K562 (cell line): ENCODE data around the gene ZNF74. TPM values are rescaled to one million over a fixed set of nuclear protein-coding genes. Genes with fewer than 3 reads are reported as not detected.

Experiments
- ARID3A ChIP-seq: IDR thresholded peaks from 2 replicates; pipeline ENCODE4 v1.6.1; 2012; ENCODE audit warnings: low read depth, low read length, improper control_type of control experiment, borderline replicate concordance
- CBX3 ChIP-seq, 2 experiments: IDR thresholded peaks; 1 replicate in 1 of 2; 2 replicates in 1 of 2; pipeline ENCODE4 v1.6.1; 2012; ENCODE audit warnings: inconsistent platforms in 2 of 2, low read length in 2 of 2, borderline replicate concordance in 1 of 2, control low read depth in 1 of 2
- GTF2B ChIP-seq: IDR thresholded peaks from 2 replicates; pipeline ENCODE4 v1.6.1; 2011; ENCODE audit not compliant: insufficient read length; ENCODE audit errors: extremely low read depth
- HMG20B ChIP-seq: fragments of 250-450 bp; sonication (Bioruptor Pico); IDR thresholded peaks from 2 replicates; pipeline ENCODE4 v1.5.0; 2021; ENCODE audit warnings: mild to moderate bottlenecking
- IFI16 ChIP-seq: fragments of 250-450 bp; sonication (Bioruptor Pico); IDR thresholded peaks from 2 replicates; pipeline ENCODE4 v2.1.2; 2022; ENCODE audit warnings: mild to moderate bottlenecking, inconsistent platforms
- LCOR ChIP-seq: sonication (generic); formaldehyde crosslinking; IDR thresholded peaks from 2 replicates; pipeline ENCODE4 v1.8.0; 2022; ENCODE audit warnings: mild to moderate bottlenecking, missing genetic modification reagents
- PATZ1 ChIP-seq: fragments of 250-450 bp; sonication (Bioruptor Pico); IDR thresholded peaks from 2 replicates; pipeline ENCODE4 v1.5.0; 2020; ENCODE audit warnings: mild to moderate bottlenecking, borderline replicate concordance
- POLR2AphosphoS5 ChIP-seq: IDR thresholded peaks from 2 replicates; pipeline ENCODE4 v1.6.1; 2011; ENCODE audit warnings: mild to moderate bottlenecking, low read depth, low read length, moderate library complexity; ENCODE audit not compliant: control insufficient read depth, insufficient read depth
- PRMT5 ChIP-seq: sonication (generic); formaldehyde crosslinking; IDR thresholded peaks from 2 replicates; pipeline ENCODE4 v1.5.0; 2020; ENCODE audit warnings: missing genetic modification reagents
- PURB ChIP-seq: sonication (generic); formaldehyde crosslinking; IDR thresholded peaks from 2 replicates; pipeline ENCODE4 v1.9.0; 2021; ENCODE audit warnings: low read depth, mild to moderate bottlenecking, missing genetic modification reagents
- THAP7 ChIP-seq: fragments of 250-450 bp; sonication (Bioruptor Pico); IDR thresholded peaks from 2 replicates; pipeline ENCODE4 v1.5.0; 2021
- ZNF592 ChIP-seq: fragments of 450-650 bp; IDR thresholded peaks from 2 replicates; pipeline ENCODE4 v1.6.1; 2017; ENCODE audit warnings: antibody characterized with exemption, mild to moderate bottlenecking
- ZNF644 ChIP-seq: fragments of 200-800 bp; sonication (Bioruptor generic); IDR thresholded peaks from 2 replicates; pipeline ENCODE4 v1.6.1; 2016; ENCODE audit warnings: low read depth, missing genetic modification characterization, missing compliant biosample characterization
- ZNF699 ChIP-seq: fragments of 250-450 bp; sonication (Bioruptor Pico); IDR thresholded peaks from 2 replicates; pipeline ENCODE4 v1.8.0; 2021; ENCODE audit warnings: mild to moderate bottlenecking, moderate library complexity; ENCODE audit not compliant: insufficient replicate concordance
- polyA plus RNA-seq, 8 experiments: library from polyadenylated mRNA; depleted of rRNA in 4 of 8; stranded (reverse) in 5 of 8; unstranded in 3 of 8; fragments of >200 nt; fragmentation: Nextera tagmentation in 2 of 8; fragmentation: Illumina TruSeq in 1 of 8; extraction: Ambion mirVana in 2 of 8; extraction: Trizol in 1 of 8; gene quantifications; 2 replicates each; pipeline versions ENCODE4 v1.2.1 to v1.2.3, GENCODE V29; 2011 to 2014; ENCODE audit warnings: inconsistent platforms in 1 of 8, missing spikeins in 1 of 8
- total RNA-seq, 7 experiments: library from RNA; depleted of rRNA in 6 of 7; stranded (reverse); fragments of >200 nt in 6 of 7; fragmentation: Illumina TruSeq in 2 of 7; extraction: Trizol in 2 of 7; gene quantifications; 2 replicates each; pipeline versions ENCODE4 v1.2.1 to v1.2.3, GENCODE V29; 2011 to 2021; ENCODE audit warnings: low replicate concordance in 1 of 7
- TF ChIP-seq, protein P1 (sequence below): fragments of 450-650 bp; IDR thresholded peaks from 2 replicates; pipeline ENCODE4 v1.6.1; 2016
- TF ChIP-seq, protein P2 (sequence below): fragments of 450-650 bp; IDR thresholded peaks from 2 replicates; pipeline ENCODE4 v1.6.1; 2016; ENCODE audit warnings: low read depth, mild to moderate bottlenecking, moderate library complexity

Gene ZNF74
- total and polyA plus RNA-seq, 9 of the 15 experiments (the other 6 are each of a cell fraction or from before 2014, with no cell fraction given) = 2.4 to 53.5 (median 31.5) TPM

- TF ChIP-seq PATZ1 (no peak), ARID3A (no peak), CBX3 (IDR thresholded peaks at IDR 0.05; ENCODE audit: borderline replicate concordance in 1 of 2, low read length in 2 of 2) (no peak), ZNF699 (CRISPR knock-in tag) (no peak), ZNF644 (no peak), IFI16 (CRISPR knock-in tag) (no peak), GTF2B (no peak), HMG20B (CRISPR knock-in tag) (no peak), POLR2AphosphoS5 (no peak), ZNF592 (no peak), THAP7 (CRISPR knock-in tag) (no peak), LCOR (CRISPR knock-in tag) (no peak), PRMT5 (CRISPR knock-in tag) (no peak), PURB (no peak)
- TF ChIP-seq, protein P1, sequence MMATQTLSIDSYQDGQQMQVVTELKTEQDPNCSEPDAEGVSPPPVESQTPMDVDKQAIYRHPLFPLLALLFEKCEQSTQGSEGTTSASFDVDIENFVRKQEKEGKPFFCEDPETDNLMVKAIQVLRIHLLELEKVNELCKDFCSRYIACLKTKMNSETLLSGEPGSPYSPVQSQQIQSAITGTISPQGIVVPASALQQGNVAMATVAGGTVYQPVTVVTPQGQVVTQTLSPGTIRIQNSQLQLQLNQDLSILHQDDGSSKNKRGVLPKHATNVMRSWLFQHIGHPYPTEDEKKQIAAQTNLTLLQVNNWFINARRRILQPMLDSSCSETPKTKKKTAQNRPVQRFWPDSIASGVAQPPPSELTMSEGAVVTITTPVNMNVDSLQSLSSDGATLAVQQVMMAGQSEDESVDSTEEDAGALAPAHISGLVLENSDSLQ = no peak
- TF ChIP-seq, protein P2, sequence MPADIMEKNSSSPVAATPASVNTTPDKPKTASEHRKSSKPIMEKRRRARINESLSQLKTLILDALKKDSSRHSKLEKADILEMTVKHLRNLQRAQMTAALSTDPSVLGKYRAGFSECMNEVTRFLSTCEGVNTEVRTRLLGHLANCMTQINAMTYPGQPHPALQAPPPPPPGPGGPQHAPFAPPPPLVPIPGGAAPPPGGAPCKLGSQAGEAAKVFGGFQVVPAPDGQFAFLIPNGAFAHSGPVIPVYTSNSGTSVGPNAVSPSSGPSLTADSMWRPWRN = no peak
Observed at GRCh38 chr22:20436307-20436767, 42.4 kb downstream of the ZNF74 start (continued).
